Prostate gland (tissue), 2 donors: Measurements from ENCODE around the gene FARP1. TPM values are rescaled to one million over a fixed set of nuclear protein-coding genes. Genes with fewer than 3 reads are reported as not detected.

ENCODE experiments used
- DNase-seq: peaks from one replicate; pipeline ENCODE4 v3.0.0-alpha.2; 2019; ENCODE audit warnings: low spot score
- H3K27ac ChIP-seq, 2 donors: fragments of 200-600 bp; sonication (generic); 2 replicates each; pipeline ENCODE4 v1.5.1; 2017 to 2019
- H3K27me3 ChIP-seq: fragments of 200-600 bp; sonication (generic); replicated peaks from 2 replicates; pipeline ENCODE4 v1.5.1; 2019; ENCODE audit not compliant: insufficient read depth
- H3K36me3 ChIP-seq, 2 donors: fragments of 200-600 bp; sonication (generic); 1 replicate in 1 of 2; 2 replicates in 1 of 2; pipeline versions ENCODE4 v1.5.1 to v1.8.1; 2017 to 2019
- H3K4me1 ChIP-seq: fragments of 200-600 bp; sonication (generic); replicated peaks from 2 replicates; pipeline ENCODE4 v1.5.1; 2019
- H3K4me3 ChIP-seq, 2 donors: fragments of 200-600 bp; sonication (generic); 2 replicates each; pipeline ENCODE4 v1.5.1; 2017 to 2019
- H3K9me3 ChIP-seq: fragments of 200-600 bp; sonication (generic); 2 replicates; pipeline ENCODE4 v1.5.1; 2017
- CTCF ChIP-seq, 4 experiments: fragments of 200-600 bp in 2 of 4; fragments of 450-650 bp in 2 of 4; sonication (generic) in 2 of 4; IDR thresholded peaks; 1 replicate in 3 of 4; 2 replicates in 1 of 4; pipeline ENCODE4 v1.5.1; 2016 to 2019; ENCODE audit warnings: antibody characterized with exemption in 4 of 4, mild to moderate bottlenecking in 2 of 4, moderate library complexity in 2 of 4
- POLR2A ChIP-seq: fragments of 450-650 bp; IDR thresholded peaks from one replicate; pipeline ENCODE4 v1.6.1; 2016; ENCODE audit warnings: antibody characterized with exemption, mild to moderate bottlenecking
- POLR2AphosphoS5 ChIP-seq: sonication (generic); formaldehyde crosslinking; IDR thresholded peaks from one replicate; pipeline ENCODE4 v1.6.1; 2017; ENCODE audit warnings: antibody characterized with exemption
- WGBS: methylation state at CpG from one replicate; pipeline ENCODE4 v1.1.5; 2018; 5-methylcytosine and 5-hydroxymethylcytosine counted together
- intact Hi-C: fragments of 100-400 bp; cut with DNase I; formaldehyde crosslinking; loops from one replicate; pipeline ENCODE4 v1.14.2; 2022
- total RNA-seq, 2 donors: library from RNA; depleted of rRNA; stranded (reverse); fragments of >200 nt; gene quantifications; one replicate each; pipeline ENCODE4 v1.1.0, GENCODE V29; 2016

The FARP1 gene
- total RNA-seq, 2 donors from 2014 or later = 70.6 to 77.5 TPM

GRCh38 chr13:98427331-98427995 lies 284.6 kb downstream of the FARP1 start:
- 58% methylated on average over 13 of the region's 13 CpGs for WGBS
- H3K4me3 ChIP-seq = no peak overlapping the region
- H3K27me3 ChIP-seq = no peaks in the 10 kb centered on the region
- TF ChIP-seq CTCF (IDR thresholded peaks at IDR 0.05) = no peak
- no peak for TF ChIP-seq POLR2A
- TF ChIP-seq POLR2AphosphoS5 = no peak
- no peak for DNase-seq
- H3K9me3 ChIP-seq = no peaks in the 10 kb centered on the region
- intact Hi-C loops = no loop called here
- peak overlapping the region in 1 of 2 donors; percentile 4 for H3K27ac ChIP-seq
- no peaks in the 10 kb centered on the region for H3K36me3 ChIP-seq
- no peaks in the 10 kb centered on the region for H3K4me1 ChIP-seq

GRCh38 chr13:98428256-98428966 lies 285.5 kb downstream of the FARP1 start:
- no peaks in the 10 kb centered on the region for H3K27me3 ChIP-seq
- no peak overlapping the region for H3K27ac ChIP-seq
- H3K36me3 ChIP-seq = no peaks in the 10 kb centered on the region
- no peak for DNase-seq
- TF ChIP-seq CTCF (IDR thresholded peaks at IDR 0.05) (no peak), POLR2A (no peak), POLR2AphosphoS5 (no peak)
- 82% methylated on average over 15 of the region's 15 CpGs for WGBS
- no peaks in the 10 kb centered on the region for H3K9me3 ChIP-seq
- intact Hi-C loops = no loop called here
- no peaks in the 10 kb centered on the region for H3K4me1 ChIP-seq
- H3K4me3 ChIP-seq = no peak overlapping the region

GRCh38 chr13:98429081-98429480 lies 286.2 kb downstream of the FARP1 start:
- no peak for DNase-seq
- Histone ChIP-seq H3K36me3 (no peaks in the 10 kb centered on the region), H3K4me1 (no peaks in the 10 kb centered on the region), H3K27me3 (no peaks in the 10 kb centered on the region), H3K27ac (no peak overlapping the region), H3K9me3 (no peaks in the 10 kb centered on the region), H3K4me3 (no peak overlapping the region)
- intact Hi-C loops = no loop called here
- WGBS = 83% methylated on average over 10 of the region's 10 CpGs
- no peak for TF ChIP-seq POLR2AphosphoS5
- no peak for TF ChIP-seq POLR2A
- no peak for TF ChIP-seq CTCF (IDR thresholded peaks at IDR 0.05)

- H3K27ac ChIP-seq = no peak overlapping the region
- intact Hi-C loops = no loop called here
- no peaks in the 10 kb centered on the region for H3K36me3 ChIP-seq
- H3K4me3 ChIP-seq = no peak overlapping the region
- H3K4me1 ChIP-seq = no peaks in the 10 kb centered on the region
- no peaks in the 10 kb centered on the region for H3K9me3 ChIP-seq
- no peak for TF ChIP-seq POLR2A
- TF ChIP-seq POLR2AphosphoS5 = no peak
- TF ChIP-seq CTCF (IDR thresholded peaks at IDR 0.05) = no peak
- no peak for DNase-seq
- H3K27me3 ChIP-seq = no peaks in the 10 kb centered on the region
- WGBS = 95% methylated on average over 7 of the region's 7 CpGs
Observed at GRCh38 chr13:98429531-98429930, 286.6 kb downstream of the FARP1 start.
